ENCODE measurements around the gene SLC24A3.

- TF ChIP-seq ZNF747 (tag by site-specific recombination; IDR thresholded peaks at IDR 0.05) = no peak
- TF ChIP-seq KLF16 (tag by site-specific recombination; IDR thresholded peaks at IDR 0.05) = no peak
- no peak for TF ChIP-seq CTCF (tag by site-specific recombination; IDR thresholded peaks at IDR 0.05)
Measured at GRCh38 chr20:19250346-19250745, 37.9 kb downstream of the SLC24A3 start.
